DMS 273 treated with DMSO at 0.1 percent for 48 hours (cell line): Measurements from ENCODE around the gene TRIM37.
"Not testable (repeated sequence)": the region's sequence is repeated elsewhere in the genome, so short reads cannot be mapped to it uniquely, and the experiment has no call there.

Experiments used
- DNase-seq: peaks from one replicate; lab custom pipeline; 2025; lab: John Stamatoyannopoulos, UW

The TRIM37 gene

GRCh38 chr17:58995247-58995940, 111.3 kb downstream of the TRIM37 start:
- no peak for DNase-seq

- no peak for DNase-seq
Observed at GRCh38 chr17:58993311-58993710, 113.4 kb downstream of the TRIM37 start.

GRCh38 chr17:58991718-58992331, 114.9 kb downstream of the TRIM37 start:
- DNase-seq, result no peak

- DNase-seq, result no peak
Observed at GRCh38 chr17:58989629-58990028, 117.1 kb downstream of the TRIM37 start.

- DNase-seq, result no peak
Observed at GRCh38 chr17:58985971-58986370, 120.7 kb downstream of the TRIM37 start.

- DNase-seq, result no peak
Observed at GRCh38 chr17:58985367-58985766, 121.3 kb downstream of the TRIM37 start.

GRCh38 chr17:58982626-58983025, 124.1 kb downstream of the TRIM37 start:
- no peak for DNase-seq

GRCh38 chr17:58980706-58981481, 125.8 kb downstream of the TRIM37 start:
- DNase-seq, result no peak

GRCh38 chr17:58976541-58976940, 130.1 kb downstream of the TRIM37 start:
- no peak for DNase-seq

GRCh38 chr17:58974354-58974753, 132.3 kb downstream of the TRIM37 start:
- no peak for DNase-seq

- DNase-seq, result no peak
Observed at GRCh38 chr17:58970609-58971450, 135.8 kb downstream of the TRIM37 start.

- no peak for DNase-seq
Observed at GRCh38 chr17:58969612-58970011, 137.1 kb downstream of the TRIM37 start.

- DNase-seq, result no peak
Observed at GRCh38 chr17:58969156-58969555, 137.5 kb downstream of the TRIM37 start.

- no peak for DNase-seq
Observed at GRCh38 chr17:58968426-58969061, 138.1 kb downstream of the TRIM37 start.

- DNase-seq, result no peak
Observed at GRCh38 chr17:58966208-58966607, 140.5 kb downstream of the TRIM37 start.

- DNase-seq, result no peak
Observed at GRCh38 chr17:58965221-58965620, 141.5 kb downstream of the TRIM37 start.

- DNase-seq, result peak; percentile 19
Observed at GRCh38 chr17:58960068-58960467, 146.6 kb downstream of the TRIM37 start.

GRCh38 chr17:58957725-58958073, 149.0 kb downstream of the TRIM37 start:
- DNase-seq, result not testable (repeated sequence)

- DNase-seq, result no peak
Observed at GRCh38 chr17:58956997-58957724, 149.5 kb downstream of the TRIM37 start.

GRCh38 chr17:58954358-58954757, 152.3 kb downstream of the TRIM37 start:
- DNase-seq, result not testable (repeated sequence)

- DNase-seq, result no peak
Observed at GRCh38 chr17:58947824-58948223, 158.9 kb downstream of the TRIM37 start.
